ENCODE data around the gene HHAT. TPM values are rescaled to one million over a fixed set of nuclear protein-coding genes. Genes with fewer than 3 reads are reported as not detected.

Gene HHAT
- total and polyA plus RNA-seq, 2 experiments from 2014 or later: 1.6 to 1.9 TPM

DNA sequence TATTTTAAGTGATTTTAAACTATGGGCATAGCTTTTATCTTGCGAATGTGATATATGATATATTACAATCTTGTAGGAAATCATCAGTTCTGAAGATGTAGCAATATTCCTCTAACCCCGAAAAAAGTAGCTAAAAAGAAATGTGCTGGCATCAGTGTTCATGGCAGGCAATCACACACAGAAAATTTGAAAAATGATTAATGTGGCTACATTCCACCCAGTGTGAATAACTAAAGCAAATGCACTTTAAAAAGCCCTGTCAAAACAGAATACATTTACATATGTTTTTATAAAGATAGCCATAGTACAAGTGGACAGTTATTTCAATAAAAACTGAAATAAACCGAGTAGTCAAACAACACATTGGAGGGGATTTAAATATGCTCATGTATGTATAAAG, 260.2 kb downstream of the HHAT start:
- no peaks in the 10 kb centered on the region for H3K4me1 ChIP-seq (ENCODE audit: insufficient read depth)
- no peak overlapping the region for H2AFZ ChIP-seq
- DNase-seq: no peak
- H3K9me2 ChIP-seq (ENCODE audit: insufficient read depth): no peaks in the 10 kb centered on the region
- no peaks in the 10 kb centered on the region for H3K9me3 ChIP-seq (ENCODE audit: low read depth)
- H3K27me3 ChIP-seq (replicated peaks; ENCODE audit: insufficient read depth): no peaks in the 10 kb centered on the region
- H4K20me1 ChIP-seq (ENCODE audit: insufficient read depth): no peaks in the 10 kb centered on the region
- no peak overlapping the region for H3K4me2 ChIP-seq (ENCODE audit: unreplicated experiment)
- H3F3A ChIP-seq (ENCODE audit: insufficient read depth): no peaks in the 10 kb centered on the region
- H3K27ac ChIP-seq: no peak overlapping the region
- H3K9ac ChIP-seq: no peak overlapping the region
- in situ Hi-C loops (cut with MboI): no loop called here
- no peak for TF ChIP-seq EZH2phosphoT487 (IDR thresholded peaks at IDR 0.05; ENCODE audit: insufficient read depth, low read depth)
- no peak for TF ChIP-seq EZH2 (IDR thresholded peaks at IDR 0.05; ENCODE audit: insufficient read depth, poor library complexity, severe bottlenecking)
- H3K36me3 ChIP-seq (ENCODE audit: low read depth): no peaks in the 10 kb centered on the region
- 47 to 50% methylated on average over 3 of the region's 3 CpGs for WGBS, 2 experiments (ENCODE audit: low coverage in 1 of 2, low lambda C conversion rate in 2 of 2, missing lambda C conversion rate in 2 of 2)
- H3K79me2 ChIP-seq (ENCODE audit: insufficient read depth): no peaks in the 10 kb centered on the region
- no peak overlapping the region for H3K4me3 ChIP-seq

- no peaks in the 10 kb centered on the region for H3K79me2 ChIP-seq (ENCODE audit: insufficient read depth)
- H3K27me3 ChIP-seq (replicated peaks; ENCODE audit: insufficient read depth): no peaks in the 10 kb centered on the region
- no peaks in the 10 kb centered on the region for H3K4me1 ChIP-seq (ENCODE audit: insufficient read depth)
- no peak overlapping the region for H3K4me2 ChIP-seq (ENCODE audit: unreplicated experiment)
- in situ Hi-C loops (cut with MboI): no loop called here
- no peaks in the 10 kb centered on the region for H3F3A ChIP-seq (ENCODE audit: insufficient read depth)
- H3K9me2 ChIP-seq (ENCODE audit: insufficient read depth): no peaks in the 10 kb centered on the region
- no peak overlapping the region for H3K9ac ChIP-seq
- no peaks in the 10 kb centered on the region for H4K20me1 ChIP-seq (ENCODE audit: insufficient read depth)
- no peaks in the 10 kb centered on the region for H3K36me3 ChIP-seq (ENCODE audit: low read depth)
- 89 to 100% methylated on average over 1 of the region's 1 CpG for WGBS, 2 experiments (ENCODE audit: low coverage in 1 of 2, low lambda C conversion rate in 2 of 2, missing lambda C conversion rate in 2 of 2)
- DNase-seq: no peak
- TF ChIP-seq EZH2 (IDR thresholded peaks at IDR 0.05; ENCODE audit: insufficient read depth, poor library complexity, severe bottlenecking) (no peak), EZH2phosphoT487 (IDR thresholded peaks at IDR 0.05; ENCODE audit: insufficient read depth, low read depth) (no peak)
- no peaks in the 10 kb centered on the region for H3K9me3 ChIP-seq (ENCODE audit: low read depth)
- H3K27ac ChIP-seq: no peak overlapping the region
- H2AFZ ChIP-seq: no peak overlapping the region
- no peak overlapping the region for H3K4me3 ChIP-seq
These were observed 262.5 kb downstream of the HHAT start for GRCh38 chr1:210591214-210591613.

DNA sequence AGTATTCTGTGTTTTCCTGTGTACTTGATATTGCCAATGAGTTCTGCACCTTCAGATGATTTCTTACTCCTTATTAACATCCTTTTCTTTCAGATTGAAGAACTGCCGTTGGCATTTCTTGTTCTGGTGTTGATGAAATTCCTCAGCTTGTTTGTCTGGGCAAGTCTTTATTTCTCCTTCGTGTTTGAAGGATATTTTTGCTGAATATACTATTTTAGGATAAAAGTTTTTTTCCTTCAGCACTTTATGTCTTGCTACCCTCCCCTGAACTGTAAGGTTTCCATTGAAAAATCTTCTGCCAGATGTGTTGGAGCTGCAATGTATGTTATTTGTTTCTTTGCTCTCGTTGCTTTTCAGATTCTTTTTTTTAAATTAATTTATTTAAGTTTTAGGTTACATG, 265.9 kb downstream of the HHAT start:
- in situ Hi-C loops (cut with MboI): no loop called here
- H4K20me1 ChIP-seq (ENCODE audit: insufficient read depth): no peaks in the 10 kb centered on the region
- H3K4me3 ChIP-seq: no peak overlapping the region
- peaks cover 19% of the 10 kb centered on the region for H3F3A ChIP-seq (ENCODE audit: insufficient read depth)
- 21 to 30% methylated on average over 3 of the region's 3 CpGs for WGBS, 2 experiments (ENCODE audit: low coverage in 1 of 2, low lambda C conversion rate in 2 of 2, missing lambda C conversion rate in 2 of 2)
- no peak overlapping the region for H3K27ac ChIP-seq
- H3K36me3 ChIP-seq (ENCODE audit: low read depth): no peaks in the 10 kb centered on the region
- H3K9me3 ChIP-seq (ENCODE audit: low read depth): no peaks in the 10 kb centered on the region
- no peaks in the 10 kb centered on the region for H3K27me3 ChIP-seq (replicated peaks; ENCODE audit: insufficient read depth)
- DNase-seq: no peak
- H3K4me2 ChIP-seq (ENCODE audit: unreplicated experiment): no peak overlapping the region
- H2AFZ ChIP-seq: no peak overlapping the region
- H3K9me2 ChIP-seq (ENCODE audit: insufficient read depth): no peaks in the 10 kb centered on the region
- H3K79me2 ChIP-seq (ENCODE audit: insufficient read depth): no peaks in the 10 kb centered on the region
- TF ChIP-seq EZH2 (IDR thresholded peaks at IDR 0.05; ENCODE audit: insufficient read depth, poor library complexity, severe bottlenecking) (no peak), EZH2phosphoT487 (IDR thresholded peaks at IDR 0.05; ENCODE audit: insufficient read depth, low read depth) (no peak)
- peaks cover 24% of the 10 kb centered on the region for H3K4me1 ChIP-seq (ENCODE audit: insufficient read depth)
- no peak overlapping the region for H3K9ac ChIP-seq

- no peaks in the 10 kb centered on the region for H3K36me3 ChIP-seq (ENCODE audit: low read depth)
- H3K4me3 ChIP-seq: no peak overlapping the region
- H3F3A ChIP-seq (ENCODE audit: insufficient read depth): peaks cover 19% of the 10 kb centered on the region
- no peaks in the 10 kb centered on the region for H3K27me3 ChIP-seq (replicated peaks; ENCODE audit: insufficient read depth)
- peak overlapping the region; percentile 99 for H3K27ac ChIP-seq
- H3K9ac ChIP-seq: no peak overlapping the region
- TF ChIP-seq EZH2phosphoT487 (IDR thresholded peaks at IDR 0.05; ENCODE audit: insufficient read depth, low read depth): no peak
- no peak for TF ChIP-seq EZH2 (IDR thresholded peaks at IDR 0.05; ENCODE audit: insufficient read depth, poor library complexity, severe bottlenecking)
- no peak overlapping the region for H2AFZ ChIP-seq
- H3K4me2 ChIP-seq (ENCODE audit: unreplicated experiment): no peak overlapping the region
- no peak for DNase-seq
- H3K4me1 ChIP-seq (ENCODE audit: insufficient read depth): peaks cover 33% of the 10 kb centered on the region
- no peaks in the 10 kb centered on the region for H3K9me2 ChIP-seq (ENCODE audit: insufficient read depth)
- H4K20me1 ChIP-seq (ENCODE audit: insufficient read depth): no peaks in the 10 kb centered on the region
- no peaks in the 10 kb centered on the region for H3K9me3 ChIP-seq (ENCODE audit: low read depth)
- 58 to 73% methylated on average over 2 of the region's 2 CpGs for whole genome bisulfite sequencing, 2 experiments (ENCODE audit: low coverage in 1 of 2, low lambda C conversion rate in 2 of 2, missing lambda C conversion rate in 2 of 2)
- no peaks in the 10 kb centered on the region for H3K79me2 ChIP-seq (ENCODE audit: insufficient read depth)
- in situ Hi-C loops (cut with MboI): no loop called here
These were observed 267.9 kb downstream of the HHAT start for GRCh38 chr1:210596641-210597040.

Measured in GM23248 (cell line).